ES-I3 (cell line): Measurements from ENCODE around the gene UGT1A5.

ENCODE experiments used
- H3K36me3 ChIP-seq: 2 replicates; pipeline ENCODE4 v1.6.1; 2013; ENCODE audit warnings: mild to moderate bottlenecking, low read length, control low read depth, moderate library complexity; ENCODE audit not compliant: insufficient read depth
- H3K4me1 ChIP-seq: 2 replicates; pipeline ENCODE4 v1.6.1; 2013; ENCODE audit warnings: mild to moderate bottlenecking, control low read depth, low read length; ENCODE audit not compliant: insufficient read depth
- H3K9ac ChIP-seq: 2 replicates; pipeline ENCODE4 v1.6.1; 2013; ENCODE audit warnings: low read depth, mild to moderate bottlenecking, low read length, moderate library complexity
- H3K9me3 ChIP-seq: 2 replicates; pipeline ENCODE4 v1.6.1; 2013; ENCODE audit warnings: mild to moderate bottlenecking, low read length, moderate library complexity; ENCODE audit not compliant: control insufficient read depth, insufficient read depth

The UGT1A5 gene

DNA sequence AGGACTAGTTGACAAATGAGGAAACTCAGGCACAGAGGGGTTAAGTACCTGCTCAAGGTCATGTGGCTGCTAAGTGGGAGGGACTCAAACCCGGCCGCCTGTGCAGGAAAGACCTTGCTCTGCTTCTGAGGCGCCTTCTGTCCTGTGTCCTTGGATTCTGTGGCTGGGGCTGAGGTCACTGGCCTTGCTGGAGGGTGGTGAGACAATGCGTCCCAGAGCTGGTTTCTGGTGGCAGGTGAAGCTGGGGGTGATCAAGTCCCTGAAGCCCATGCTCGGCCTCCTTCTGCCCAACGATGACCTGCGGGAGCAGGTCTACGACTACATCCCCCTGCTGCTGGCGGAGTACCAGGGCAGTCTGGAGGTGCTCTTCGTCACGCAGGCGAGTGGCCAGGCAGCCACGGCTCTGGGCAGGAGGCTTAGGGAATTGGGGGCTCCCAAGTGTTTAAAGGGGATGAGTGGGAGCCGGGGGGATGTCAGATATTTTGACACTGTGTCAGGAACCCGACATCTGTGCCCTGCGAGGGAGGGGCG, 81.5 kb downstream of the UGT1A5 start:
- Histone ChIP-seq H3K9me3 (no peaks in the 10 kb centered on the region), H3K36me3 (no peaks in the 10 kb centered on the region), H3K4me1 (no peaks in the 10 kb centered on the region), H3K9ac (no peak overlapping the region)

GRCh38 chr2:233795735-233796171, 83.0 kb downstream of the UGT1A5 start:
- no peaks in the 10 kb centered on the region for H3K36me3 ChIP-seq
- H3K4me1 ChIP-seq = no peaks in the 10 kb centered on the region
- H3K9me3 ChIP-seq = no peaks in the 10 kb centered on the region
- H3K9ac ChIP-seq = no peak overlapping the region

DNA sequence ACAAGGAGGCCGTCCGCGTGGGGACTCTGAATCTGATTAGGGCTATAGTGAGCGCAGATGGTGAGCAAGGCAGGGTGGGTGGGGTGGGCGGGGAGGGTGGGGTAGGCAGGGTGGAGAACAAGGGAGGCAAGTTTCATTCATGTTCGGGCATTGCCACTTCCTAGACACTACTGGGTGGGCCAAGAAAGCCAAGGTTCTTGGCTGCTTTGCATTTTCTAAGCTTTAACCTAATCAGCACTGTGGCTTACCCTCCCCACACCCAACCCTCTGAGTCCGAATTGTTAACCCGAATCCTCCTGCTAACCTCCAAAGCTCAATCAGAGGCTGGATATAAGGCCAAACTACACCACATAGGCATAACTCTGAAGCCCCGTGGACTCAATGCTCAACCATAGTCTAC, 83.5 kb downstream of the UGT1A5 start:
- no peaks in the 10 kb centered on the region for H3K36me3 ChIP-seq
- H3K4me1 ChIP-seq = no peaks in the 10 kb centered on the region
- no peak overlapping the region for H3K9ac ChIP-seq
- no peaks in the 10 kb centered on the region for H3K9me3 ChIP-seq

- Histone ChIP-seq H3K9me3 (no peaks in the 10 kb centered on the region), H3K36me3 (no peaks in the 10 kb centered on the region), H3K9ac (no peak overlapping the region), H3K4me1 (no peaks in the 10 kb centered on the region)
These were observed 85.8 kb downstream of the UGT1A5 start for GRCh38 chr2:233798335-233799086.

DNA sequence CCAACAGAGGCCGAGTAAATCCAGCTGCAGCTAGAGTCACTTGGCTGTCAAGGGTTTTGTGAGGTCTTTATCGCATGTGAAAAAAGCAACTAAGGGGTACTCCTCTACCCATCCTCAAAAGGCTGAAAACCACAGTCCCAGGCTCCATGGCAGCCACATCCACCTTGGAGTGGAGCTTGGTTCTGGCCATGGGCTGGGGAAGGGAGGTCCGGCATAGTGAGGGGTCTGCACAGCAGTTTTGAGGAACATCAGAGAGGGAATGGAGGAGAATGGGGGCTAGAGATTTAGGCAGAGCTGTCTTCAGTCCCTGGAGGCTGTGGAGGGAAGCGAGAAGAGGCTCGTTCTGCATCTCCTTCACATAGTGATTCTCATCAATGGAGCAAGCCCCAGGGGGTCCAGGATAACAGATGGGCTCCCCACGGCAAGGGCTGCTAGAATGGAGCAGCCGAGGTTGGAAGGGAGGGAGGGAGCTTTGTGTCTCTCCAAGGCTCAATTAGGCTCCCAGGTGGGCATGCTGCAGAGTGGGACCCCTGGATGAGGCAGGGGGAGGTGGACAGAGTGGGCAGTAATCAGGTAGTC, 86.5 kb downstream of the UGT1A5 start:
- Histone ChIP-seq H3K4me1 (no peaks in the 10 kb centered on the region), H3K9ac (no peak overlapping the region), H3K9me3 (no peaks in the 10 kb centered on the region), H3K36me3 (no peaks in the 10 kb centered on the region)

DNA sequence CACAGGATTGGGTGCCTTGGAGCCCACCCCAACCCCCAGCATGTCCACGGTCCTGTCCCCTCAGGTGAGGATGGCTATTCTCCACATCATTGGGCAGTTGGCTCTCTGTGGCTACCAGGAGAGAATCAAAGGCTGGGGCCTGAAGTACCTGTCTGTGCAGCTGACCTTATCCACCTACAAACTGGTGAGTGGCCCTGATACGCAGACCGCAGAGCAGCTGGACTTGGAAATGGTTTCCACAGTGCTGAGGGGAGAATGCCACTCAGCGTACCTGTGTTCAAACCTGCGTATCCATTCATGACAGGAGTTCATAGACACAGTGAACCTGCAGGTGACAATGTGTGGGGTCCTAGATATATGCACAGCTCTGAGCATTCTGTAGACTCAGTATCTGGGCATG, 87.0 kb downstream of the UGT1A5 start:
- Histone ChIP-seq H3K36me3 (no peaks in the 10 kb centered on the region), H3K4me1 (no peaks in the 10 kb centered on the region), H3K9me3 (no peaks in the 10 kb centered on the region), H3K9ac (no peak overlapping the region)

- H3K4me1 ChIP-seq = no peaks in the 10 kb centered on the region
- no peaks in the 10 kb centered on the region for H3K36me3 ChIP-seq
- H3K9ac ChIP-seq = no peak overlapping the region
- H3K9me3 ChIP-seq = no peaks in the 10 kb centered on the region
These were observed 87.5 kb downstream of the UGT1A5 start for GRCh38 chr2:233800208-233800607.

DNA sequence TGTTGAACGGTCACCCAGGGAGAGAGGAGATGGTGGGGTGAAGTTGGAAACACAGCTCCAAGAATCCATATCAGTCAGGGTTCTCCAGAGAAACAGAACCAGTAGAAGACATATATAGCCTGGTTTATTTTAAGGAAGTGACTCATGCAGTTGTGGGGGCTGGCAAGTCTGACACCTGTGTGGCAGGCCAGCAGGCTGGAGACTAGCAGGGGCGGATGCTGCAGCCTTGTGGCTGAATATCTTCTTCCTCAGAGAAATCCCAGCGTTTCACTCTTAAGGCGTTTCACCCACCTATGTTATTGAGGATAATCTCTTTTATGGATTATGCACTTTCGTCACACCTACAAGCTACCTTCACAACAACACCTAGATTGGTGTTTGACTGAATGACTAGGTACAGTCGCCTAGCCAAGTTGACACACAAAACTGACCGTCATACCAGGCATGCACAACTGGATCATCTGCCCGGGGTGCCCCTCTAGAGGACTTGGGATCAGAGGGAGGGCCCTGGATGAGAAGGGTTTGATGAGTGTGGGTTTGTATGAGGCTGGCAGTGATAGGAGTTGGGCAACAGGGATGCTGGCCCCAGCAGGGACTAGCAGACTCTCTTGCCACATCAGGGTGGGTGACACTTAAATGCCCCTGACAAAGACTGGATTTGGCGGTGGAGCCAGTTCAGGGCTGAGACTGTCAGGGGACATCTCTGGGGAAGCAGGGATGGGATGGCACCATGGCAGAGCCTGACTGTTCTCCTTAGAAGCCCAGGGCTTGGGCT, 88.8 kb downstream of the UGT1A5 start:
- H3K9ac ChIP-seq = no peak overlapping the region
- no peaks in the 10 kb centered on the region for H3K9me3 ChIP-seq
- H3K36me3 ChIP-seq = no peaks in the 10 kb centered on the region
- no peaks in the 10 kb centered on the region for H3K4me1 ChIP-seq

- H3K4me1 ChIP-seq = no peaks in the 10 kb centered on the region
- H3K9ac ChIP-seq = no peak overlapping the region
- no peaks in the 10 kb centered on the region; the same call in 1 of the 2 replicates for H3K9me3 ChIP-seq
- no peaks in the 10 kb centered on the region for H3K36me3 ChIP-seq
These were observed 89.6 kb downstream of the UGT1A5 start for GRCh38 chr2:233802132-233802815.

DNA sequence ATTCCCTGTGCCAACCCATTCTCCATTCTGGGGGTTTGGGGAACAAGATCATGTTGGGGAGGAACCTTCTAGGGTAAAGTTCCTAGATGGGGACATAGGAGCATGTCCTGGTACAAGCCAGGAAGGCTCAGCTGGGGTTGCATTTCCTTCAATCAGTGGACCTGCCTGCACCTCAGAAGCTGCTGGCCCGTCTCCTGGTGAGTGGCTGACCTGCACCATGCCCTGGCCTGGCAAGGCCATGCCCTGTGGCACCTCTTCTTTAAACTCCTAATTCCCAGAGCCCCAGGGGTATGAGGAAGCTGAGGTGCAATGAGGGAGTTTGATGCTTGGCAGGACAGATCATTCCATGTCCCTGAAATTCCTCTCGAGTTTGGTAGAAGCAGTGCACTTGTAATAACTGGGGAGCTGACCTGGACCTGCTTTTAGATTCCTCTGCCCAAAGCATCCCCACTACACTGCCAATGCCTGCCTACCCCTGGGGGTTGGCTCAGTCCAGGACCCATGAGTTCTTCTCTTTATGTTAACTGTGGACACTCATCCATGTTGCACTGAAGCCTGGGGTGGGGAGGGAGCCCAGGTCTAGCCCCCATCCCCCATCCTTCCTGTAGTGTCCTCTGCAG, 90.7 kb downstream of the UGT1A5 start:
- Histone ChIP-seq H3K36me3 (no peaks in the 10 kb centered on the region), H3K4me1 (no peaks in the 10 kb centered on the region)

DNA sequence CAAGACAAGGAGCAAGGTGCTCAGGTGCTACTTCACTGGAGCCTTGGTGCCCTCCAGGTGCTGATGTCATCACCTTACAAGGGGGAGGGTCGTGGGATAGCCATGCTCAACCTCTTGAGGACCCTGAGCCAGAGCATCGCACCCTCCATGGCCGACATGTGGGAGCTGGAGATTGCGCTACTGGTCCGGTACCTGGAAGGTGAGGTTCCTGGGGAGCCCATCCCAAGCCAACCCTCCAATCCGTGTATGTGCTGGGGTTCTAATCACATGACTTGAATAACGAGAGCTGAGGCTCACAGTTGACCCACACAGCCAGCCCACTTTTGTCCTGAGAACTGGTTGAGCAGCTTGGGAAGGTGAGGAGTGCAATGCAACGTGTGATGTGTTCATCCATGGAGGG, 91.3 kb downstream of the UGT1A5 start:
- no peak overlapping the region for H3K9ac ChIP-seq
- no peaks in the 10 kb centered on the region for H3K4me1 ChIP-seq
- no peaks in the 10 kb centered on the region; the same call in 1 of the 2 replicates for H3K9me3 ChIP-seq
- H3K36me3 ChIP-seq = no peaks in the 10 kb centered on the region

More for the DNA sequence above, 90.7 kb downstream of the UGT1A5 start:
- no peaks in the 10 kb centered on the region; the same call in 1 of the 2 replicates for H3K9me3 ChIP-seq
- no peak overlapping the region for H3K9ac ChIP-seq

- no peaks in the 10 kb centered on the region; the same call in 1 of the 2 replicates for H3K9me3 ChIP-seq
- no peaks in the 10 kb centered on the region for H3K4me1 ChIP-seq
- no peaks in the 10 kb centered on the region for H3K36me3 ChIP-seq
- no peak overlapping the region for H3K9ac ChIP-seq
These were observed 94.6 kb downstream of the UGT1A5 start for GRCh38 chr2:233807215-233807865.
